Astrocyte (in vitro differentiated cells and primary cell): ENCODE results near the gene DCDC1.

Source experiments
- EZH2 ChIP-seq: IDR thresholded peaks from 2 replicates; pipeline ENCODE4 v1.6.1; 2012; ENCODE audit warnings: mild to moderate bottlenecking, low read length, inconsistent platforms; ENCODE audit not compliant: insufficient read depth
- TF ChIP-seq, protein P1 (sequence below): IDR thresholded peaks from 2 replicates; pipeline ENCODE4 v1.5.1; 2011; ENCODE audit warnings: low read depth, mild to moderate bottlenecking, inconsistent platforms, low read length, moderate library complexity; ENCODE audit not compliant: insufficient read depth

DNA sequence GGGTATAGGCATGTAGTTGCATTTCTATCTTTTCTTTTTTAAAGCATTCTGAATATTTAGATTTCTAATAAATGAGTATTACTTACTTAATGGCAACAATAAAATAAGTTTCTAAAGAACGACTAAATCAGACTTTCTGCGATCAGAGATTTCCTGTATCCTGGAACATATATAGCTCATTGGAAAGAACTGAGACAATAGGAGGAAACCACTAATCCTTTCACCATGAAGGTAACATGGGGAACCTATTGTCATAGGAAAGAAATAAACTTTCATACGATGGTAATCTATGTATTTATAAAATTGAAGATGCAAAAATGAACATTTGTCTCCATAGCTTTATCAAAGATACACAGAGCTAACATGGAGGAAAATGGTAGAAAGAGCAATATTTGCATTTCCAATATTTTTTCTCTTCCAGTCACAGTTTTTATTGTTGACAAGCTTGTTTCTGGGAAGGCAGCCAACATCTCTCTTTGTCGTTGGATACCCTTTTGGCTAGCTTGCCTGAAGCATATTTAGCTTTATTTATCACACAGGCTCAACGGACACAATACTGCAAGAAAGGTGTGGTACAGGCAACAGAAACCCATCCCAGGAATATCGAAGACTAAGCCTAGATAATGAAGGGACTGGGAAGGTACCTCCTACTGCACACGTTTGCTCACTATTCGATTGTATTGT is 490.1 kb downstream of the DCDC1 start:
- TF ChIP-seq, protein P1, sequence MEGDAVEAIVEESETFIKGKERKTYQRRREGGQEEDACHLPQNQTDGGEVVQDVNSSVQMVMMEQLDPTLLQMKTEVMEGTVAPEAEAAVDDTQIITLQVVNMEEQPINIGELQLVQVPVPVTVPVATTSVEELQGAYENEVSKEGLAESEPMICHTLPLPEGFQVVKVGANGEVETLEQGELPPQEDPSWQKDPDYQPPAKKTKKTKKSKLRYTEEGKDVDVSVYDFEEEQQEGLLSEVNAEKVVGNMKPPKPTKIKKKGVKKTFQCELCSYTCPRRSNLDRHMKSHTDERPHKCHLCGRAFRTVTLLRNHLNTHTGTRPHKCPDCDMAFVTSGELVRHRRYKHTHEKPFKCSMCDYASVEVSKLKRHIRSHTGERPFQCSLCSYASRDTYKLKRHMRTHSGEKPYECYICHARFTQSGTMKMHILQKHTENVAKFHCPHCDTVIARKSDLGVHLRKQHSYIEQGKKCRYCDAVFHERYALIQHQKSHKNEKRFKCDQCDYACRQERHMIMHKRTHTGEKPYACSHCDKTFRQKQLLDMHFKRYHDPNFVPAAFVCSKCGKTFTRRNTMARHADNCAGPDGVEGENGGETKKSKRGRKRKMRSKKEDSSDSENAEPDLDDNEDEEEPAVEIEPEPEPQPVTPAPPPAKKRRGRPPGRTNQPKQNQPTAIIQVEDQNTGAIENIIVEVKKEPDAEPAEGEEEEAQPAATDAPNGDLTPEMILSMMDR, result no peak
- no peak for TF ChIP-seq EZH2
